ENCODE data around the gene IFNL3.

- TF ChIP-seq POLR2AphosphoS5 (IDR thresholded peaks at IDR 0.05; ENCODE audit: low read depth, low read length) (no peak), POLR2A (IDR thresholded peaks at IDR 0.05; ENCODE audit: low read depth, low read length) (no peak), POU2F2 (IDR thresholded peaks at IDR 0.05; ENCODE audit: low read depth, low read length) (no peak), SPI1 (IDR thresholded peaks at IDR 0.05; ENCODE audit: low read depth, low read length) (no peak)
These were observed 39.2 kb upstream of the IFNL3 start for GRCh38 chr19:39284032-39284431.

All from GM12891 (cell line).